B cell (primary cell): ENCODE measurements around the gene RANBP3L.

ENCODE experiments used
- CTCF ChIP-seq: fragments of 200-600 bp; IDR thresholded peaks from one replicate; pipeline ENCODE4 v1.8.0; 2022; ENCODE audit warnings: antibody characterized with exemption, mild to moderate bottlenecking
- EZH2 ChIP-seq: IDR thresholded peaks from 2 replicates; pipeline ENCODE4 v1.6.1; 2012; ENCODE audit warnings: borderline replicate concordance, low read depth, mild to moderate bottlenecking, moderate library complexity, low read length; ENCODE audit not compliant: insufficient read depth, poor library complexity, severe bottlenecking

- TF ChIP-seq EZH2 (no peak), CTCF (no peak)
These were observed 2.5 kb upstream of the RANBP3L start for GRCh38 chr5:36304095-36304805.
